22Rv1 (cell line): ENCODE results near the gene MXD1.

Source experiments
- CTCF ChIP-seq: fragments of 450-650 bp; IDR thresholded peaks from 2 replicates; pipeline ENCODE4 v1.5.1; 2017; ENCODE audit warnings: mild to moderate bottlenecking
- ZFX ChIP-seq: fragments of 450-650 bp; IDR thresholded peaks from 2 replicates; pipeline ENCODE4 v1.6.1; 2017; ENCODE audit warnings: antibody characterized with exemption, borderline replicate concordance

GRCh38 chr2:69943843-69944525 lies 29.1 kb downstream of the MXD1 start:
- no peak for TF ChIP-seq CTCF
- TF ChIP-seq ZFX: no peak
